K562 treated with DMSO at 1 percent for 24 hours (cell line): Measurements from ENCODE around the gene AP1B1. TPM values are rescaled to one million over a fixed set of nuclear protein-coding genes. Genes with fewer than 3 reads are reported as not detected.

ENCODE experiments used
- total RNA-seq: library from RNA; unstranded; fragments of 300-600 nt; gene quantifications from 2 replicates; pipeline ENCODE4 v1.2.3, GENCODE V29; 2022; ENCODE audit warnings: low read depth; ENCODE audit not compliant: insufficient read depth

Gene AP1B1
- total RNA-seq: 84.0 and 91.3 TPM in 2 replicates

DNA sequence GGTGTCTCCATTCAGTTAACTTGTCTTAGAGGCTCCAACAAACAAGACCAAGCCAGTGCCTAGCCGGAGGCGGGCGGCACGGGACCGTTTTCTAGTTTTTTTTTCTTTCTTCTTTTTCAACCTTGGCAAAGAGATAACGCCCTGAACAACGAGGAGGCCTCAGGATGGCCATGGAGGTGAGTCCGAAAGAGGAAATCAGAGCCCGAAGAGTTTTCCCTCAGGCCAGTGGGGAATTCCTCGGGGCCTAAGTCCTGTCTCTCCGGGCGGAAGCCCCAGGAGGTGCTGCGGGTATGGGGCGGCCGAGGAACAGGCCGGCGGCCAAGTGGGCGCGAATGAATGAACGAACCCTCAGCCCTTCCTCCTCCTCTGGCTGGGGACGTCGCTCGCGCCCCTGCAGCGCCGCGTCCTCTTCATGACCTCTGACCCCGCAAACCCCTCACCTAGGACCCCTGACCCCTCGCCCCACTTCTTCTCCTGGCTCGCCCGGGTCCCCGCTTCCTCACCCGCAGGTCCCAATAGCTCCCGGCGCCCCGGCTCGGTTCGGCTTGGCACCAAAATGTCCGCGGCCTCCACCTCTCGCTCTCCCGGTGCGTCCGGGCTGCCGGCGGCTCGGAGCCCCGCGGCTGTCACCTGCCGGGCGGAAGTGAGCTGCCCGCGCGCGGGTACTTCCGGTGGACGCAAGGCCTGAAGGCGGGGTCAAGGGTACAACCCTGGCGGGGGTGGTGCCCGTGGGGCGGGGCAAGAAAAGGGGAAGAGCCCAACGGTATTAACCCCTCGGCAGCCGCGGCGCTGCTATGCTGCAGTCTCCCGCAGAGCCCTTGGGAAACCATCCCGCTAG lies at the start of gene AP1B1:
TSS of gene AP1B1 (minus strand) at position 650 of the 838 bp plus-strand sequence. CDS start 21,327 bp downstream, outside the sequence.

DNA sequence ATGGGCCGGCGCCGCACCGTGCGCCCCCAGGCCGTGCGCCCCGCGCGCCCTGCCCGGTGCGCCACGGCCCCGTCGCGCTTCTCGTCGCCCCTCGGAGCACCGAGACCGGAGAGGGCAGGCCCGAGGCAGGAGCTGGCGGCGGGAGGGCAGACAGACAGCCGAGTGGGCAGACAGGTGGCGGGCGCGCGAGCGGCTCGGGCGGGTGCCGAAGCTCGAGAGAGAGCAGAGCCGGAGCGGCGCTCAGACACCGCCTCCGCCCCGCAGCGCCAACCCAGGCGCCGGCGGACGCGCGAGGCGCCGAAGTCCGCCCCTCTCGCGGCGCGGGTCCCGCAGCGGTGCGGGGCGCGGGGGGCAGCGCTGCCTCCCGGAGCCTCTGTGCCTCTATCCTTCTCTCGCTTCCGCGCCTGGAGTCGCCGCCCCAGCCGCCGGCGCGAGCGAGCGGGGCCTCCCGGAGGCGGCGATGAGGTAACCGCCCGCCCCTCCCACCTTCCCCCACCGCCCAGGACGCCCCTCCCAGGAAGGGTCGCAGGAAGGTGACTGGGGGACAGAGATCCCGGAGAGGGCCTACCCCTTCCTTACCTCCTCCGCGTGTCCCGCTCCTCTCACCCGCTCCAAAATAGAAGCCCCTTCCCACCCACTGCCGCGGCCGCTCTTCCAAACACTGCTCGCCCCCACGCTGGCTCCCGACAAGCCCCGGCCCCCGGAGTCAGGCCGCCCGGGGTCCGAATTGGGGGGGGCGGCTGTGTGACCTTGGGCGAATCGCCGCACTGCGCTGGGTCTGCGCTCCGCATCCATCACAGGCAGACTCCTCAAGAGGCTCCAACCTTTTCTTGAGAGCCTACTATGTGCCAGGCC lies 72.9 kb downstream of the AP1B1 start, which contains the start of gene RASL10A:
TSS of gene RASL10A (minus strand) at position 412 of the 855 bp plus-strand sequence. CDS start 451 bp downstream, outside the sequence.

DNA sequence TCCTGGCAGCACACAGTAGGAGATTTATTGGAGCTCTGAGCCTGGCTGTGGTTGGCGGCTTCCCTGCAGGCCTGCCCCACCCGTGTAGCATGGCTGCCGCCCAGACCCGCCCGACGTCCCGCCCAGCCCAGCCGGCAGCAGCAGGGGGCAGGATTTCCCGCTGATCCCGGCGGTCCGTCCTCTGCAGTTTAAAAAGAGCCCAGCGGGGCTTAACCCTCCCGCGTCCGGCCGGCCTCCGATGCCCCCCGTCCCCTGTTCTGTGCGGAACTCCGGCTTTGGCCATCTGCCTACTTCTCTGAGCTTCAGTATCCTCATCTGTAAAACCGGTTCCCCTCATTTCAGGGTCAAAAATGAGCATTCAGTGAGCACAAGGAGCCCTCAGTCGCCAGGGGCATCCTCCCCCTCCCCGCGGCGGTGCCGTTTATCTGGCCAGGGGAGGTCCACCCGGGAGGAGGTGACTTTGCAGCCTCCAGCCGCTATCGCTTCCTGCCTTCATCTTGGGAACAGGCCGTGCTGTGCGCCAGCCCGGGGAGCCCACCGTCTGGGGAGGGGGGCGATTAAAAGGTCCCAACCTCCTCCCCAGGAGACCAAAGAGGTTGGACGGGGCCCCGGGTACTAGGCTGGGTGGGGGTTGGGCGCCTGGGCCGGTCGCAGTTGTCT lies 82.1 kb downstream of the AP1B1 start, which contains the start of gene GAS2L1:
TSS of gene GAS2L1 (plus strand) at position 476 of the 660 bp plus-strand sequence. CDS start 1,456 bp downstream, outside the sequence.

Other genes with a start within 250 kb of the AP1B1 start
- 50.7 and 57.1 TPM in 2 replicates for gene EMID1, start 182.7 kb downstream of the AP1B1 start, total RNA-seq
- gene RHBDD3, start 120.6 kb downstream of the AP1B1 start, total RNA-seq: 34.9 and 43.6 TPM in 2 replicates
- 164 and 181 TPM in 2 replicates for gene EWSR1, start 120.3 kb downstream of the AP1B1 start, total RNA-seq
- 25.4 and 25.5 TPM in 2 replicates for gene GAS2L1, start 81.9 kb downstream of the AP1B1 start, total RNA-seq
- gene RASL10A, start 72.9 kb downstream of the AP1B1 start, total RNA-seq: 0.82 TPM in 1 of 2 replicates, not detected in the other
- not detected in 2 replicates for gene RFPL1, start 50.0 kb upstream of the AP1B1 start, total RNA-seq
- gene NEFH, start 91.6 kb upstream of the AP1B1 start, total RNA-seq: 2.7 and 3.6 TPM in 2 replicates
- gene THOC5, start 165.2 kb upstream of the AP1B1 start, total RNA-seq: 35.0 and 40.0 TPM in 2 replicates
- gene NIPSNAP1, start 192.5 kb upstream of the AP1B1 start, total RNA-seq: 29.2 and 30.0 TPM in 2 replicates
- 9.3 and 9.7 TPM in 2 replicates for gene NF2, start 215.1 kb upstream of the AP1B1 start, total RNA-seq